Duodenal mucosa (tissue), 2 donors: ENCODE results near the gene CD93.

Source experiments
- H3K27ac ChIP-seq: one replicate; pipeline ENCODE4 v1.7.0; 2013; ENCODE audit warnings: low read depth, low read length
- H3K27me3 ChIP-seq, 2 donors: one replicate each; pipeline ENCODE4 v1.7.0; 2013; ENCODE audit warnings: low read length in 2 of 2, control low read depth in 1 of 2; ENCODE audit not compliant: insufficient read depth in 2 of 2, control insufficient read depth in 1 of 2
- H3K36me3 ChIP-seq, 2 donors: one replicate each; pipeline ENCODE4 v1.7.0; 2013; ENCODE audit warnings: low read length in 2 of 2, control low read depth in 1 of 2; ENCODE audit not compliant: insufficient read depth in 2 of 2, control insufficient read depth in 1 of 2
- H3K4me1 ChIP-seq, 2 donors: one replicate each; pipeline ENCODE4 v1.7.0; 2013; ENCODE audit warnings: low read length in 2 of 2, control low read depth in 1 of 2; ENCODE audit not compliant: insufficient read depth in 2 of 2, control insufficient read depth in 1 of 2
- H3K4me3 ChIP-seq, 2 donors: one replicate each; pipeline ENCODE4 v1.7.0; 2013; ENCODE audit warnings: low read length in 2 of 2, low read depth in 1 of 2
- H3K9ac ChIP-seq, 2 donors: one replicate each; pipeline ENCODE4 v1.7.0; 2013; ENCODE audit warnings: low read length in 2 of 2, low read depth in 1 of 2
- H3K9me3 ChIP-seq, 2 donors: one replicate each; pipeline ENCODE4 v1.7.0; 2013; ENCODE audit warnings: low read length in 2 of 2, control low read depth in 1 of 2; ENCODE audit not compliant: control insufficient read depth in 1 of 2

CD93 gene

GRCh38 chr20:23086056-23086566, at the start of gene CD93:
Gene CD93, minus strand, starts transcription at chr20:23086324. Its CDS starts 132 bp downstream, at chr20:23086192.
- Histone ChIP-seq H3K9me3 (no peaks in the 10 kb centered on the region), H3K4me3 (peak within 1 kb of the TSS; percentile 24 to 36), H3K4me1 (no peaks in the 10 kb centered on the region), H3K27me3 (no peaks in the 10 kb centered on the region), H3K36me3 (no peaks in the 10 kb centered on the region), H3K9ac (peak within 1 kb of the TSS in 1 of 2 donors; percentile 33), H3K27ac (peak within 1 kb of the TSS; percentile 84)

GRCh38 chr20:23133560-23133998, 47.5 kb upstream of the CD93 start:
- H3K27me3 ChIP-seq, result no peaks in the 10 kb centered on the region
- H3K9me3 ChIP-seq, result no peaks in the 10 kb centered on the region
- H3K9ac ChIP-seq, result no peak overlapping the region
- H3K36me3 ChIP-seq, result no peaks in the 10 kb centered on the region
- no peak overlapping the region for H3K27ac ChIP-seq
- H3K4me1 ChIP-seq, result peaks cover 4 to 5% of the 10 kb centered on the region in 2 donors
- H3K4me3 ChIP-seq, result no peak overlapping the region

GRCh38 chr20:23132930-23133559, 46.9 kb upstream of the CD93 start:
- Histone ChIP-seq H3K27me3 (no peaks in the 10 kb centered on the region), H3K9me3 (no peaks in the 10 kb centered on the region), H3K4me1 (peaks cover 4 to 11% of the 10 kb centered on the region in 2 donors), H3K9ac (no peak overlapping the region), H3K4me3 (no peak overlapping the region), H3K36me3 (no peaks in the 10 kb centered on the region), H3K27ac (no peak overlapping the region)

GRCh38 chr20:23132293-23132929, 46.3 kb upstream of the CD93 start:
- no peaks in the 10 kb centered on the region for H3K36me3 ChIP-seq
- H3K4me3 ChIP-seq, result no peak overlapping the region
- H3K27me3 ChIP-seq, result no peaks in the 10 kb centered on the region
- H3K27ac ChIP-seq, result no peak overlapping the region
- no peak overlapping the region for H3K9ac ChIP-seq
- peaks cover 4 to 11% of the 10 kb centered on the region in 2 donors for H3K4me1 ChIP-seq
- H3K9me3 ChIP-seq, result no peaks in the 10 kb centered on the region

GRCh38 chr20:23131766-23132165, 45.6 kb upstream of the CD93 start:
- Histone ChIP-seq H3K36me3 (no peaks in the 10 kb centered on the region), H3K4me3 (no peak overlapping the region), H3K9ac (no peak overlapping the region), H3K9me3 (no peaks in the 10 kb centered on the region), H3K27me3 (no peaks in the 10 kb centered on the region), H3K27ac (no peak overlapping the region), H3K4me1 (peaks cover 4 to 11% of the 10 kb centered on the region in 2 donors)

- H3K4me3 ChIP-seq, result no peak overlapping the region
- H3K27me3 ChIP-seq, result no peaks in the 10 kb centered on the region
- no peak overlapping the region for H3K27ac ChIP-seq
- no peak overlapping the region for H3K9ac ChIP-seq
- no peaks in the 10 kb centered on the region for H3K36me3 ChIP-seq
- H3K9me3 ChIP-seq, result no peaks in the 10 kb centered on the region
- H3K4me1 ChIP-seq, result peaks cover 8 to 17% of the 10 kb centered on the region in 2 donors
These were observed 44.6 kb upstream of the CD93 start for GRCh38 chr20:23130622-23131140.

- Histone ChIP-seq H3K36me3 (no peaks in the 10 kb centered on the region), H3K4me1 (peaks cover 12 to 23% of the 10 kb centered on the region in 2 donors), H3K4me3 (no peak overlapping the region), H3K27me3 (no peaks in the 10 kb centered on the region), H3K9ac (no peak overlapping the region), H3K9me3 (no peaks in the 10 kb centered on the region), H3K27ac (no peak overlapping the region)
These were observed 43.9 kb upstream of the CD93 start for GRCh38 chr20:23129891-23130621.

GRCh38 chr20:23129266-23129665, 43.1 kb upstream of the CD93 start:
- H3K27me3 ChIP-seq, result no peaks in the 10 kb centered on the region
- no peak overlapping the region for H3K9ac ChIP-seq
- H3K9me3 ChIP-seq, result no peaks in the 10 kb centered on the region
- peaks cover 12 to 30% of the 10 kb centered on the region in 2 donors for H3K4me1 ChIP-seq
- no peak overlapping the region for H3K27ac ChIP-seq
- H3K36me3 ChIP-seq, result no peaks in the 10 kb centered on the region
- H3K4me3 ChIP-seq, result no peak overlapping the region

- no peaks in the 10 kb centered on the region for H3K36me3 ChIP-seq
- no peaks in the 10 kb centered on the region for H3K9me3 ChIP-seq
- H3K27ac ChIP-seq, result no peak overlapping the region
- no peak overlapping the region for H3K9ac ChIP-seq
- H3K27me3 ChIP-seq, result peaks cover 0 to 2% of the 10 kb centered on the region in 2 donors
- H3K4me3 ChIP-seq, result no peak overlapping the region
- H3K4me1 ChIP-seq, result peaks cover 12 to 31% of the 10 kb centered on the region in 2 donors
These were observed 42.5 kb upstream of the CD93 start for GRCh38 chr20:23128461-23129125.
